A549 treated with DMSO at 1 μM for 4 hours (cell line): ENCODE data around the gene RRN3. TPM values are rescaled to one million over a fixed set of nuclear protein-coding genes. Genes with fewer than 3 reads are reported as not detected.

ENCODE experiments used
- total RNA-seq: library from RNA; stranded (reverse); fragments of 200-300 nt; extraction: Qiagen RNA extraction; gene quantifications from 5 replicates; pipeline ENCODE4 v1.2.3, GENCODE V29; 2022; ENCODE audit warnings: low read depth

RRN3 gene
- 41.5 to 49.3 TPM (median 42.7 TPM) in 5 replicates for total RNA-seq

GRCh38 chr16:15093955-15094827, at the start of gene RRN3:
Gene RRN3 (minus strand): TSS chr16:15094272. CDS start chr16:15094233, 39 bp downstream.

Other genes starting within 250 kb of the RRN3 start
- gene NPIPA1, start 156.8 kb downstream of the RRN3 start, total RNA-seq, result 31.2 to 51.6 TPM (median 49.4 TPM) in 5 replicates
- 63.1 to 75.8 TPM (median 72.8 TPM) in 5 replicates for gene PDXDC1, start 119.2 kb downstream of the RRN3 start, total RNA-seq
- gene NTAN1, start 38.2 kb downstream of the RRN3 start, total RNA-seq, result 37.3 to 47.9 TPM (median 42.5 TPM) in 5 replicates